Activated B cell treated with CpG ODN at 0.5 μM for 24 hours (primary cell): ENCODE data around the gene OR2L8. TPM values are rescaled to one million over a fixed set of nuclear protein-coding genes. Genes with fewer than 3 reads are reported as not detected.

Experiments used
- ATAC-seq: fragments of 200-7000 bp; cut with Tn5 transposase; one replicate; pipeline ENCODE4 v1.10.0; 2021; ENCODE audit warnings: low read depth, mild to moderate bottlenecking, moderate library complexity
- CTCF ChIA-PET: fragments of 350-600 bp; sonication (Branson Sonifier 250); formaldehyde crosslinking; loops from one replicate; lab custom pipeline; 2021; ENCODE audit warnings: antibody characterized with exemption; lab: Charles Lee
- POLR2A ChIA-PET: fragments of 350-600 bp; sonication (Branson Sonifier 250); formaldehyde crosslinking; loops from one replicate; lab custom pipeline; 2021; ENCODE audit warnings: antibody characterized with exemption; lab: Charles Lee
- DNase-seq: peaks from one replicate; pipeline ENCODE4 v3.0.0; 2022
- H3K27ac Mint-ChIP-seq: one replicate; pipeline ENCODE4 v1.8.0; 2020; ENCODE audit warnings: mixed read lengths
- H3K27me3 Mint-ChIP-seq: one replicate; pipeline ENCODE4 v1.8.0; 2021; ENCODE audit warnings: mixed read lengths
- H3K36me3 Mint-ChIP-seq: one replicate; pipeline ENCODE4 v1.8.0; 2021; ENCODE audit warnings: low read depth, mixed read lengths
- H3K4me1 Mint-ChIP-seq: one replicate; pipeline ENCODE4 v1.8.0; 2021; ENCODE audit warnings: mixed read lengths
- H3K4me3 Mint-ChIP-seq: one replicate; pipeline ENCODE4 v1.8.0; 2020; ENCODE audit warnings: mild to moderate bottlenecking, mixed read lengths
- H3K9me3 Mint-ChIP-seq: one replicate; pipeline ENCODE4 v1.8.0; 2020; ENCODE audit warnings: mixed read lengths
- intact Hi-C: fragments of 100-400 bp; cut with micrococcal nuclease; formaldehyde crosslinking; loops from one replicate; pipeline ENCODE4 v1.15.1; 2024
- total RNA-seq: library from RNA; stranded (reverse); gene quantifications from 2 replicates; pipeline ENCODE4 v1.2.3, GENCODE V29; 2022
- TF ChIP-seq, protein P1 (sequence below): fragments of 200-600 bp; IDR thresholded peaks from one replicate; pipeline ENCODE4 v1.8.0; 2022; ENCODE audit warnings: antibody characterized with exemption, mild to moderate bottlenecking

The OR2L8 gene
- total RNA-seq, 1 donor from 2014 or later, result not detected

DNA sequence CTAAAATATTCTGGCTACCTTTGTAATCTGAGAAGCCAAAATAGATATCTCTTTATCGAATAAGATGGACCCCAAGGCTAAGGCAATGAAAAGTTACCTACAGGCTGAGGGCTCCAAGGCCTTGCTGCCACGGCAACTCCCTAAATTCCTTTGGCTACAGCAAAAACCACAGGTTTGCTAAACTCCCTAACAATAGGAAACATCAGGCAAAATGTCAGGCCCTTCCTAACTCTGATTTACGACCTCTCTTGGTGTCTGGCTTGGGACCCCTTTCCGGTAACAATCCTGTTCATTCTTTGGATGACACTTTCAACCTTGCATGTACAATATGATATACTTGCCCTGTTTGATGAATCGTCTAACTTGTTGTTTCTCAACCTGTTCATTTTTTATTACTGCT lies 39.9 kb upstream of the OR2L8 start:
- ChIA-PET CTCF (no interaction called here), POLR2A (no interaction called here)
- Mint-ChIP-seq H3K9me3 (peaks cover 9% of the 10 kb centered on the region), H3K27ac (no peak overlapping the region), H3K36me3 (peaks cover 2% of the 10 kb centered on the region), H3K4me3 (no peak overlapping the region), H3K4me1 (peaks cover 26% of the 10 kb centered on the region), H3K27me3 (no peaks in the 10 kb centered on the region)
- intact Hi-C loops, result no loop called here
- ATAC-seq (no peak), DNase-seq (no peak)
- TF ChIP-seq, protein P1, sequence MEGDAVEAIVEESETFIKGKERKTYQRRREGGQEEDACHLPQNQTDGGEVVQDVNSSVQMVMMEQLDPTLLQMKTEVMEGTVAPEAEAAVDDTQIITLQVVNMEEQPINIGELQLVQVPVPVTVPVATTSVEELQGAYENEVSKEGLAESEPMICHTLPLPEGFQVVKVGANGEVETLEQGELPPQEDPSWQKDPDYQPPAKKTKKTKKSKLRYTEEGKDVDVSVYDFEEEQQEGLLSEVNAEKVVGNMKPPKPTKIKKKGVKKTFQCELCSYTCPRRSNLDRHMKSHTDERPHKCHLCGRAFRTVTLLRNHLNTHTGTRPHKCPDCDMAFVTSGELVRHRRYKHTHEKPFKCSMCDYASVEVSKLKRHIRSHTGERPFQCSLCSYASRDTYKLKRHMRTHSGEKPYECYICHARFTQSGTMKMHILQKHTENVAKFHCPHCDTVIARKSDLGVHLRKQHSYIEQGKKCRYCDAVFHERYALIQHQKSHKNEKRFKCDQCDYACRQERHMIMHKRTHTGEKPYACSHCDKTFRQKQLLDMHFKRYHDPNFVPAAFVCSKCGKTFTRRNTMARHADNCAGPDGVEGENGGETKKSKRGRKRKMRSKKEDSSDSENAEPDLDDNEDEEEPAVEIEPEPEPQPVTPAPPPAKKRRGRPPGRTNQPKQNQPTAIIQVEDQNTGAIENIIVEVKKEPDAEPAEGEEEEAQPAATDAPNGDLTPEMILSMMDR, result no peak

DNA sequence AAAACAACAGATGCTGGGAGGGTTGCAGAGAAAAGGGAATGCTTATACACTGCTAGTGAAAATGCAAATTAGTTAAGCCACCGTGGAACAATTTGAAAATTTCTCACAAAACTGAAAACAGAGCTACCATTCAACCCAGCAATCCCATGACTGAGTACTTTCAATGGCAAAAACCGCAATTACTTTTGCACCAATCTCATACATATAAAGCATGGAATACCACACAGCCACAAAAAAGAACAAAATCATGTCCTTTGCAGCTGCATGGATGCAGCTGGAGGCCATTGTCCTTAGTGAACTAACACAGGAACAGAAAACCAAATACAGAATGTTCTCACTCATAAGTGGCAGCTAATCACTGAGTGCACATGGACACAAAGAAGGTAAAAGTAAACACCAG lies 34.9 kb upstream of the OR2L8 start:
- intact Hi-C loops, result no loop called here
- CTCF ChIA-PET, result no interaction called here
- H3K27me3 Mint-ChIP-seq, result peaks cover 2% of the 10 kb centered on the region
- POLR2A ChIA-PET, result no interaction called here
- H3K4me3 Mint-ChIP-seq, result no peak overlapping the region
- no peak for ATAC-seq
- H3K27ac Mint-ChIP-seq, result no peak overlapping the region
- no peaks in the 10 kb centered on the region for H3K4me1 Mint-ChIP-seq
- H3K36me3 Mint-ChIP-seq, result no peaks in the 10 kb centered on the region
- H3K9me3 Mint-ChIP-seq, result no peaks in the 10 kb centered on the region
- TF ChIP-seq, protein P1, result no peak
- no peak for DNase-seq

DNA sequence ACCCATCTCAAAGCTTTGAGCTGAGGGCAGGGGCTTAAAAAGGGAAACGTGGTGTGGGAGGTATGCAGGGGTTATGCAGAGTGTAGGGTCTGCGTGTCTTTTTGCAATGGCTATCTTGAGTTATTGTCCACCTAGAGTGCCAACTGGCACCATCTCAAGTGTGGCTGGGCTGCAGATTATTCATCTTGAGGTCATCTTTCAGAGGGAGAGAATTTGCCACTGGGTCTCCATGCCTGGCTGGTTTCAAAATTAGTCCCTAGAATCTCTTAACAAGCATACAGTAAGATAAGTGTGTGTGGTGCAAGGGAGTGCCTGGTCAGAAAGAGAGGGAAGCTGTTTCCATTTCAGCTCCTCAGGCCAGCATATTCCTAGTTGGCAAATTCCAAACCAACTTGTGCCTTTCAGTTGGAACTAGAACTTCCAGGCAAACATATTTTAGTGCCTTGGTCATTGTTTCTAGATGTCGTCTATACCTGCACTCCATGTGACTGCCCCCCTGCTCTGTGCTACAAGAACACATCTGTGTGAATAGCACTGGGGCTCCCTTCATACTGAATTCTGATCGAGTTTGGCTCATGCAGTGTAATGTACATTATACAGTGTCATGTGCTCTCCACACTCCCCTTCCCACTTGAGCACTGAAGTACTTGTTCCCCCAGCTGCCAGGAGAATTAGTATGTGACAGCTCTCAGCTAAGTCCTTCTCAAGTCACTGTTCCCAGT lies 33.6 kb upstream of the OR2L8 start:
- ChIA-PET CTCF (no interaction called here), POLR2A (no interaction called here)
- Mint-ChIP-seq H3K4me3 (no peak overlapping the region), H3K9me3 (no peaks in the 10 kb centered on the region), H3K4me1 (no peaks in the 10 kb centered on the region), H3K27ac (no peak overlapping the region), H3K36me3 (no peaks in the 10 kb centered on the region), H3K27me3 (peaks cover 2% of the 10 kb centered on the region)
- TF ChIP-seq, protein P1, result no peak
- DNase-seq (no peak), ATAC-seq (no peak)
- intact Hi-C loops, result no loop called here

DNA sequence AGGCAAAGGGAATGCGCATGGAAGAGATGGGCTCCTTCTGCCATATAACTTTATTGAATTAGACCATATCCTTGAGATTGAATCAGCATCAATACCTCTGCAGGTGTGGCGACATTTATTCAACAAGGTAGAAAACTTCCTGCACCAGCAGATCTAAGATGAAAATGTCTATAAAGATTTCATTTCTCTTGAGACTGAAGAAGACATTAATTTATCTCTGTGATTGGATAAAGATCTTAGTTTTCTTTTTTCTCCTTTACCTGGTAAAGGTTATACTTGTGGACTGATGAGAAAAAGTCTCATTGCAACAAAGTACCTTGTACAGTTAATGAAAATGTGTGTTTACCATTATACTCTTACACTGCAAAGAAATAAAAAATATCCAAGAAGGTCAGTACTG lies 28.7 kb upstream of the OR2L8 start, which contains the start of gene OR2T8:
Gene OR2T8, plus strand, starts transcription at position 301 of the 400 bp plus-strand sequence. CDS start 766 bp downstream, outside the sequence.
- ChIA-PET POLR2A (no interaction called here), CTCF (no interaction called here)
- Mint-ChIP-seq H3K27me3 (peaks cover 2% of the 10 kb centered on the region), H3K4me3 (no peak within 1 kb of the TSS), H3K4me1 (no peaks in the 10 kb centered on the region), H3K9me3 (no peaks in the 10 kb centered on the region), H3K27ac (no peak within 1 kb of the TSS), H3K36me3 (no peaks in the 10 kb centered on the region)
- DNase-seq, result no peak
- intact Hi-C loops, result no loop called here
- TF ChIP-seq, protein P1, result no peak
- no peak for ATAC-seq

DNA sequence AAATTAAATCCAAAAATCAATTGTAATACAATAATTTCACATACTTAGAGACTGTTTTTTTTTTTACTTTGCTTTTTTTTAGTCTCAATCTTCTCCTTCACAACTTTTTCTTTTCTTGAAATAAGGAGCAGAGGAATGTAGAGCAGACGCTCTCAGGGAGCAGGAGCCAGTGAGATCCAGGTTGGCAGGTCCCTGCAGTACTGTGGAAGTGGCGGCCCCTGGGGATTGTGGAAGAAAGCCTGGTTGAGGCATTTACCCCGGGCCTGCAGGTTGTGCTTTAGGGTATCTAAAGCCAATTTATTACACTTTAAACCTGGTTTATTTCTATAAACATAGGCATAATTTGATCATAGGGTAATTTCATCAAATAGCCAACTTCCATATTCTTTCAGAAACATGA lies 24.7 kb upstream of the OR2L8 start:
- Mint-ChIP-seq H3K9me3 (no peaks in the 10 kb centered on the region), H3K4me3 (no peak overlapping the region), H3K36me3 (no peaks in the 10 kb centered on the region), H3K27me3 (no peaks in the 10 kb centered on the region), H3K4me1 (no peaks in the 10 kb centered on the region), H3K27ac (no peak overlapping the region)
- TF ChIP-seq, protein P1, result no peak
- ChIA-PET CTCF (no interaction called here), POLR2A (no interaction called here)
- DNase-seq (no peak), ATAC-seq (no peak)
- intact Hi-C loops, result no loop called here
